Activated T-cell treated with anti-CD3 and anti-CD28 coated beads, Interleukin-2, amount 50 U/mL, for 72 hours (primary cell): ENCODE data around the gene HDAC3. TPM values are rescaled to one million over a fixed set of nuclear protein-coding genes. Genes with fewer than 3 reads are reported as not detected.

Experiments
- ATAC-seq, 2 donors: fragments of 150-1000 bp; cut with Tn5 transposase; replicated peaks in 1 of 2; 2 replicates each; pipeline ENCODE4 v1.10.0; 2021; ENCODE audit warnings: moderate library complexity in 2 of 2, mild to moderate bottlenecking in 1 of 2
- DNase-seq, 2 donors: peaks; one replicate each; pipeline ENCODE4 v3.0.0; 2021 to 2022; ENCODE audit warnings: mixed read lengths in 1 of 2
- H3K27ac Mint-ChIP-seq: one replicate; pipeline ENCODE4 v1.8.0; 2022; ENCODE audit warnings: mild to moderate bottlenecking, moderate library complexity, mixed read lengths
- H3K27me3 Mint-ChIP-seq: one replicate; pipeline ENCODE4 v1.8.0; 2022; ENCODE audit warnings: low read depth, mixed read lengths
- H3K36me3 Mint-ChIP-seq, 2 donors: one replicate each; pipeline ENCODE4 v1.8.0; 2022; ENCODE audit warnings: mixed read lengths in 2 of 2, mild to moderate bottlenecking in 1 of 2; ENCODE audit not compliant: insufficient read depth in 2 of 2
- H3K4me1 Mint-ChIP-seq: one replicate; pipeline ENCODE4 v1.8.0; 2022; ENCODE audit warnings: low read depth, mixed read lengths
- H3K4me3 Mint-ChIP-seq, 2 donors: one replicate each; pipeline ENCODE4 v1.8.0; 2022; ENCODE audit warnings: mild to moderate bottlenecking in 2 of 2, mixed read lengths in 2 of 2, moderate library complexity in 2 of 2
- H3K9me3 Mint-ChIP-seq, 2 donors: one replicate each; pipeline ENCODE4 v1.8.0; 2022; ENCODE audit warnings: mixed read lengths in 2 of 2
- total RNA-seq, 2 donors: library from RNA; stranded (reverse); gene quantifications; one replicate each; pipeline ENCODE4 v1.2.3, GENCODE V29; 2022

The HDAC3 gene
- total RNA-seq = 10 to 100 TPM; 64.1 to 69.2 TPM

GRCh38 chr5:141636413-141637122, at the start of gene HDAC3, which contains the start of gene RELL2:
Gene HDAC3, minus strand, starts transcription at chr5:141636849. Its CDS starts 59 bp downstream, at chr5:141636790.
Gene RELL2, plus strand, starts transcription at chr5:141636997. Its CDS starts 1,229 bp downstream, at chr5:141638226.
- Mint-ChIP-seq H3K36me3 (peaks cover 5 to 7% of the 10 kb centered on the region in 2 donors), H3K27ac (peak within 1 kb of the TSS; percentile 90), H3K9me3 (no peaks in the 10 kb centered on the region), H3K4me1 (peaks cover 48% of the 10 kb centered on the region), H3K27me3 (no peaks in the 10 kb centered on the region), H3K4me3 (peak within 1 kb of the TSS; percentile 94 to 96)
- DNase-seq = peak; percentile 95 to 98
- peak; percentile 88 to 91 for ATAC-seq

- no peak for DNase-seq
- no peak for ATAC-seq
- Mint-ChIP-seq H3K9me3 (no peaks in the 10 kb centered on the region), H3K4me3 (no peak overlapping the region), H3K27me3 (peaks cover 12% of the 10 kb centered on the region), H3K36me3 (no peaks in the 10 kb centered on the region), H3K4me1 (peaks cover 24% of the 10 kb centered on the region), H3K27ac (no peak overlapping the region)
Measured at GRCh38 chr5:141685591-141685990, 48.9 kb upstream of the HDAC3 start.

DNA sequence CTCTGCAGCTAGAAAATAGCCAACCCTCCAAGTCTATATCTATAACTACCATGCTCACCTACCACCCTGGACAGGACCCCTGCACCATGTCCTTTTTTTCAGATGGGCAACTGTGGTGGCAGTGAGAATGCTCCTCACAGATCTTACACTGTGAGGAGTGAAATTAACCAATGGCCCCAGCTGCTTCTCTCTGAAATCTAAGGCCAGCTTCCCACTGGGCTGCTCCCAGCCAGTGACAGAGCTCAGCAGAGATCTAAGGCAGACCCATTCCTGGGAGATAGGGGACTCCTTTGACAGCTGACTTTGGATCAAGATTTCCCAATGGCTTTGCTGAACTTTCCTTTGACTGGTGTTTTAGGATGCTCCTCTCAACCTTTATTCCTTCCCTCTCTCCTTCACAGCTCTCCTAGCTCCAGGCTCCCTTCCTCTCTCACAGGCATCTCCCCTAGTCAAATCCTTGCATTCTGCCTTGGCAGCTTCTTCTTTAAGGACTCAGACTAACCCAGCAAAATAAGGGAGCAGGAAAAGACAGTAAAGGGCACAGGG, 47.0 kb upstream of the HDAC3 start:
- Mint-ChIP-seq H3K4me3 (peak overlapping the region in 1 of 2 donors; percentile 26), H3K27me3 (no peaks in the 10 kb centered on the region), H3K36me3 (no peaks in the 10 kb centered on the region), H3K4me1 (peaks cover 24% of the 10 kb centered on the region), H3K27ac (no peak overlapping the region), H3K9me3 (no peaks in the 10 kb centered on the region)
- DNase-seq (no peak), ATAC-seq (no peak)

GRCh38 chr5:141681695-141682641, 45.3 kb upstream of the HDAC3 start, which contains the start of gene ARAP3:
Gene ARAP3, minus strand, starts transcription at chr5:141682230. Its CDS starts 1,744 bp downstream, at chr5:141680486.
- DNase-seq (peak; percentile 59 to 60), ATAC-seq (peak; percentile 89 to 90)
- no peaks in the 10 kb centered on the region for H3K36me3 Mint-ChIP-seq
- no peaks in the 10 kb centered on the region for H3K9me3 Mint-ChIP-seq
- H3K4me3 Mint-ChIP-seq = peak within 1 kb of the TSS; percentile 78 to 80
- peak within 1 kb of the TSS; percentile 77 for H3K27ac Mint-ChIP-seq
- no peaks in the 10 kb centered on the region for H3K27me3 Mint-ChIP-seq
- peaks cover 24% of the 10 kb centered on the region for H3K4me1 Mint-ChIP-seq

DNA sequence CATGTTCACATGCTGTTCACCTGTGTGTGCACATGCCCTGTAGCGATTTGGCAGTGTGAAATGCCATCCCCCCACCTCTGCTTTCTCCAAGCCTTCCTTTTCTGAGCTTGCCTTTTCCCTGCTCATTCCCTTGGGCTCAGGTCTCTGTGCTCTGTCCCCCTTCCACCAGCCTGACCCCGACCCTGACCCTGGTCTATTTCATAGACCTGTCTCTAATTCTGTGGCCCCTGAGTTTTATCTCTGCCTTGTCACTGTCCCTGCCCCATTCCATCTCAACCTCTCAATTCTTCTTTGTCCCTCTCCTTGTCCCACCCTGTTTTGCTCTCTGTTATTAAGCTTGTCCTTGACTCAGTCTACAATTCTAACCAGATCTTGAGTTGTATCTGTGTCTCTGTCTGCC, 44.6 kb upstream of the HDAC3 start:
- DNase-seq (no peak), ATAC-seq (no peak)
- Mint-ChIP-seq H3K27ac (peak overlapping the region; percentile 77), H3K4me1 (peaks cover 24% of the 10 kb centered on the region), H3K9me3 (no peaks in the 10 kb centered on the region), H3K27me3 (no peaks in the 10 kb centered on the region), H3K36me3 (no peaks in the 10 kb centered on the region), H3K4me3 (peak overlapping the region; percentile 52 to 64)

GRCh38 chr5:141680751-141681201, 44.1 kb upstream of the HDAC3 start:
- no peaks in the 10 kb centered on the region for H3K36me3 Mint-ChIP-seq
- DNase-seq = no peak
- no peak overlapping the region for H3K27ac Mint-ChIP-seq
- H3K27me3 Mint-ChIP-seq = no peaks in the 10 kb centered on the region
- H3K9me3 Mint-ChIP-seq = no peaks in the 10 kb centered on the region
- no peak for ATAC-seq
- peak overlapping the region in 1 of 2 donors; percentile 64 for H3K4me3 Mint-ChIP-seq
- peaks cover 24% of the 10 kb centered on the region for H3K4me1 Mint-ChIP-seq

DNA sequence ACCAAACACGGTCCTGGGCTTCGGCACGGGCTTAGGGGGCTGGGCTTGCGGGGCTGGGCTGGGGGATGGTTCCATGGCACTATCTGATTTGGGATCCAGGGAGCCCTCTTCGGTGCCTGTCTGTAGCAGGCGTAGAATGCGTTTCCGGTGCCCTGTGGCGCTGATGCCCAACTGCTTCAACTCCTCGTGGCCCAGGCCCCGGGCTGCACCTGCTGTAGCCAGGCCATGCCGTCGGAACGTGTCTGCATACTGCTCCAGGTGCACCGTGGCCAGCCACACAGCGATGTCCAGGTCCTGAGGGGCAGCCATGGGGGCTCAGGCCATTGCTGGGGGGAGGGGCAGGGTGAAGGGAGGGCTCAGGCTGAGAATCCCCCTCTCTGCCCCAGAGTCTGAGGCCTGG, 43.5 kb upstream of the HDAC3 start:
- Mint-ChIP-seq H3K9me3 (no peaks in the 10 kb centered on the region), H3K4me3 (no peak overlapping the region), H3K4me1 (peaks cover 24% of the 10 kb centered on the region), H3K36me3 (no peaks in the 10 kb centered on the region), H3K27me3 (no peaks in the 10 kb centered on the region), H3K27ac (no peak overlapping the region)
- no peak for ATAC-seq
- DNase-seq = no peak

- Mint-ChIP-seq H3K9me3 (no peaks in the 10 kb centered on the region), H3K27me3 (no peaks in the 10 kb centered on the region), H3K4me3 (no peak overlapping the region), H3K4me1 (peaks cover 11% of the 10 kb centered on the region), H3K36me3 (no peaks in the 10 kb centered on the region), H3K27ac (no peak overlapping the region)
- peak in 1 of 2 donors; percentile 29 for DNase-seq
- no peak for ATAC-seq
Measured at GRCh38 chr5:141677415-141677814, 40.8 kb upstream of the HDAC3 start.

DNA sequence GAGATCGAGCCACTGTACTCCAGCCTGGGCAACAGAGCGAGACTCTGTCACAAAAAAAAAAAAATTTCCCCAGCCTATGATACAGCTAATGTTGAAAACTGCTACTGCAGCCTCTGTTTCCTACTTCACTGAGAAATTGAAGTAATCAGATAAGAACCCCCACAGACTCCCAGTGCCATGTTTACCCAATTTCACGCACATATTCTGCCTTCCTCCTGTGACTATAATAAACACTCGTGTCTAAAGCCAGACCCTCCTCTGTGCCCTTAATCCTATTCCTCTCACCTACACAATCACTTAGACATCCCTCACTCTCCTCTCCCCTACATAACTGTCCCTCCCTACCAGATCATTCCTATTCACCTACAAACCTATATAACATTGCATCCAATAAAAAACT, 39.0 kb upstream of the HDAC3 start:
- no peak for ATAC-seq
- Mint-ChIP-seq H3K4me3 (no peak overlapping the region), H3K36me3 (no peaks in the 10 kb centered on the region), H3K9me3 (no peaks in the 10 kb centered on the region), H3K27me3 (no peaks in the 10 kb centered on the region), H3K4me1 (no peaks in the 10 kb centered on the region), H3K27ac (no peak overlapping the region)
- DNase-seq = no peak

DNA sequence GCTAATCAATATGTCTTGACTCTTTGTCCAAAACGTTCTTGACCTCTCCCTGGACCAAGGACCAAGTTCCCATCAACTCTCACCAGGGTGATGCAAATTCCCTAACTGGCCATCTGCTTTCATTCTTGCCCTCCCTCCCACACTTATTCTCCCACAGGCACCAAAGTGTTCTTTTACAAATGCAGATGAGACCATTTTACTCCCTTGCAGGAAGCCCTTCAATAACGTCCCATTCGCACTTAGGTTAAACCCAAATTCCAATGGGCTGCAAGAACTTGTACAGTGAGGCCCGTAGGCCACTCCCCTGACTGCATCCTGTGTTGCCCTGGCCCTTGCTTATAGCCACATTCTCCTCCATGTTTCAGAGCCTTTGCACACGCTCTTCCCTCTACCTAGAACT, 38.1 kb upstream of the HDAC3 start:
- ATAC-seq (no peak), DNase-seq (no peak)
- Mint-ChIP-seq H3K9me3 (no peaks in the 10 kb centered on the region), H3K36me3 (no peaks in the 10 kb centered on the region), H3K27ac (no peak overlapping the region), H3K4me1 (no peaks in the 10 kb centered on the region), H3K27me3 (no peaks in the 10 kb centered on the region), H3K4me3 (no peak overlapping the region)

DNA sequence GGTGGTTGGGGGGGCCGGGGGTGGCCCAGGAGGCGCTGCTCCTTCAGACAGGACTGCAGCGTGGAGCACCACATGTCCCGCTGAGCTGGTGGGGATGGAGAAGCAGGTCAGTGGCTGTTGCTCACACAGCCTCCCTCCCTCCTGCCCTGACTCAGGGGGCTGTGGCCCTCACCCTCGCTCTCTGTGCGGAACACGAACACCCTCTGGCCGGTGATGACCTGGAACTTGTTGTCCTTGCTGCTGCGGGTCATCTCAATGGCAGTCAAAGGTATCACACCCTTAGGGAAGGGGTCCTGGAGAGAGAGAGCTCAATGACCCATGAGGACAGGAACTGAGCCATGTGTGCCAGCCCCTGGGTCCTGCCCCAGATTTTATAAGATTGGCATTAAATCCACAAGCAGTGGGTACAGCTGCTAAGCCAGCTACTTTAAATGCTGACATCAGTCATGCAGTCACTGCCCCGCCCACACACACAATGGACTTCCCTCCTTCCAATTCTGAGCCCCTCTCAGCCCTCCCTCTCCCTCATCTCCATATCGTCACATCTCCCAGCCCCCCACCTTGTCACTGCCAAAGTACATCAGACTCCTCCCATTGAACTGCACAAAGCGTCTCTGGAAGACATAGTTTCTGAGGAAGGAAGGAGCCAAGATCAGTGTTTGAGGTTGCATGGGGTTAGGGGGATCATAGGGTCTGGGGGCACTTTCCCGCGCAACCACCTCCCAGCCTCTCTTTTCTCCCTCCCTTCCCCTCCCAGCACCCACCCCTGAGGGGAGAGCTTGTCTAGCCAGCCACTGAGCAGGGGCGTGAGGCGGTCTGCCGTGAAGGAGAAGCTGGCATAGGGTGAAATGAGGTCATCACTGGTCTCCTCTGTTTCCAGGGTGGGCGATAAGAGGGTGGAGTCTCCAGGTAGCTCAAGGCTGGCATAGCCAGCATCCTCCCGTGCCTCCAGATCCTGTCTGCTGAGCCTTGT, 36.5 kb upstream of the HDAC3 start:
- ATAC-seq (no peak), DNase-seq (no peak)
- no peaks in the 10 kb centered on the region for H3K27me3 Mint-ChIP-seq
- H3K4me1 Mint-ChIP-seq = no peaks in the 10 kb centered on the region
- H3K9me3 Mint-ChIP-seq = no peaks in the 10 kb centered on the region
- no peak overlapping the region for H3K27ac Mint-ChIP-seq
- no peaks in the 10 kb centered on the region for H3K36me3 Mint-ChIP-seq
- no peak overlapping the region for H3K4me3 Mint-ChIP-seq
